ENCODE results near the gene TEPSIN.

Gene TEPSIN

GRCh38 chr17:81218459-81218858 lies 20.4 kb downstream of the TEPSIN start:
- peaks cover 20% of the 10 kb centered on the region for H3K36me3 ChIP-seq (ENCODE audit: control insufficient read depth, insufficient read depth, low read length)

GRCh38 chr17:81217491-81217890 lies 21.4 kb downstream of the TEPSIN start:
- H3K4me3 ChIP-seq (ENCODE audit: low read depth, low read length): no peak overlapping the region
- H3K36me3 ChIP-seq (ENCODE audit: control insufficient read depth, insufficient read depth, low read length): peaks cover 20% of the 10 kb centered on the region
- H3K27me3 ChIP-seq (ENCODE audit: control insufficient read depth, insufficient read depth, low read length): no peaks in the 10 kb centered on the region
- H3K9me3 ChIP-seq (ENCODE audit: control insufficient read depth, insufficient read depth, low read length): no peaks in the 10 kb centered on the region
- H3K4me1 ChIP-seq (ENCODE audit: control insufficient read depth, insufficient read depth, low read length): peaks cover 11% of the 10 kb centered on the region
- H3K9ac ChIP-seq (ENCODE audit: low read depth, low read length): no peak overlapping the region
- H3K27ac ChIP-seq (ENCODE audit: low read depth, low read length): no peak overlapping the region

More at GRCh38 chr17:81218459-81218858, 20.4 kb downstream of the TEPSIN start:
- Histone ChIP-seq H3K27me3 (ENCODE audit: control insufficient read depth, insufficient read depth, low read length) (no peaks in the 10 kb centered on the region), H3K4me1 (ENCODE audit: control insufficient read depth, insufficient read depth, low read length) (peaks cover 11% of the 10 kb centered on the region), H3K9me3 (ENCODE audit: control insufficient read depth, insufficient read depth, low read length) (no peaks in the 10 kb centered on the region), H3K27ac (ENCODE audit: low read depth, low read length) (no peak overlapping the region), H3K9ac (ENCODE audit: low read depth, low read length) (no peak overlapping the region), H3K4me3 (ENCODE audit: low read depth, low read length) (no peak overlapping the region)

DNA sequence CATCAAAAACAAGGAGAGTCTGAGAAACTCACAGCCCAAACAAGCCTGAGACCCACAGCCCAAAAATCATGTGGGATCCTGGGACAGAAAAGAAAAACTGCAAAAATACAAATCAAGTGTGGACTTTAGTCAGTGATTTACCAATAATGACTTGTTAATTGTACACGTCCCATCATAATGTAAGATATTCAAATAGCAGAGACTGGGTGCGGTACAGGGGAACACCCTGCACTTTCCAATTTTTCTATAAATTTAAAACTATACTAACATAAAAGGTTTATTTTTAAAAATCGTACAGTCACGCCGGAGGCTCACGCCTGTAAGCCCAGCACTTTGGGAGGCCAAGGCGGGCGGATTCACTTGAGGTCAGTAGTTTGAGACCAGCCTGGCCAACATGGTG lies 24.9 kb downstream of the TEPSIN start:
- Histone ChIP-seq H3K27ac (ENCODE audit: low read depth, low read length) (no peak overlapping the region), H3K4me1 (ENCODE audit: control insufficient read depth, insufficient read depth, low read length) (no peaks in the 10 kb centered on the region), H3K27me3 (ENCODE audit: control insufficient read depth, insufficient read depth, low read length) (no peaks in the 10 kb centered on the region), H3K9ac (ENCODE audit: low read depth, low read length) (no peak overlapping the region), H3K9me3 (ENCODE audit: control insufficient read depth, insufficient read depth, low read length) (no peaks in the 10 kb centered on the region), H3K4me3 (ENCODE audit: low read depth, low read length) (no peak overlapping the region), H3K36me3 (ENCODE audit: control insufficient read depth, insufficient read depth, low read length) (peaks cover 13% of the 10 kb centered on the region; the same call in 1 of the 2 replicates)

- no peak overlapping the region for H3K9ac ChIP-seq (ENCODE audit: low read depth, low read length)
Measured at GRCh38 chr17:81212365-81212764, 26.5 kb downstream of the TEPSIN start.

GRCh38 chr17:81210868-81211267 lies 28.0 kb downstream of the TEPSIN start:
- H3K9ac ChIP-seq (ENCODE audit: low read depth, low read length): no peak overlapping the region
- H3K4me3 ChIP-seq (ENCODE audit: low read depth, low read length): no peak overlapping the region

More at GRCh38 chr17:81212365-81212764, 26.5 kb downstream of the TEPSIN start:
- Histone ChIP-seq H3K27me3 (ENCODE audit: control insufficient read depth, insufficient read depth, low read length) (no peaks in the 10 kb centered on the region), H3K4me1 (ENCODE audit: control insufficient read depth, insufficient read depth, low read length) (no peaks in the 10 kb centered on the region), H3K4me3 (ENCODE audit: low read depth, low read length) (no peak overlapping the region), H3K27ac (ENCODE audit: low read depth, low read length) (no peak overlapping the region), H3K36me3 (ENCODE audit: control insufficient read depth, insufficient read depth, low read length) (peaks cover 15% of the 10 kb centered on the region; the same call in 1 of the 2 replicates), H3K9me3 (ENCODE audit: control insufficient read depth, insufficient read depth, low read length) (no peaks in the 10 kb centered on the region)

GRCh38 chr17:81210466-81210865 lies 28.4 kb downstream of the TEPSIN start:
- Histone ChIP-seq H3K27ac (ENCODE audit: low read depth, low read length) (no peak overlapping the region), H3K4me3 (ENCODE audit: low read depth, low read length) (no peak overlapping the region), H3K4me1 (ENCODE audit: control insufficient read depth, insufficient read depth, low read length) (no peaks in the 10 kb centered on the region), H3K27me3 (ENCODE audit: control insufficient read depth, insufficient read depth, low read length) (no peaks in the 10 kb centered on the region), H3K9me3 (ENCODE audit: control insufficient read depth, insufficient read depth, low read length) (no peaks in the 10 kb centered on the region), H3K36me3 (ENCODE audit: control insufficient read depth, insufficient read depth, low read length) (peaks cover 16% of the 10 kb centered on the region), H3K9ac (ENCODE audit: low read depth, low read length) (no peak overlapping the region)

More at GRCh38 chr17:81210868-81211267, 28.0 kb downstream of the TEPSIN start:
- Histone ChIP-seq H3K9me3 (ENCODE audit: control insufficient read depth, insufficient read depth, low read length) (no peaks in the 10 kb centered on the region), H3K27ac (ENCODE audit: low read depth, low read length) (no peak overlapping the region), H3K4me1 (ENCODE audit: control insufficient read depth, insufficient read depth, low read length) (no peaks in the 10 kb centered on the region), H3K27me3 (ENCODE audit: control insufficient read depth, insufficient read depth, low read length) (no peaks in the 10 kb centered on the region), H3K36me3 (ENCODE audit: control insufficient read depth, insufficient read depth, low read length) (peaks cover 14% of the 10 kb centered on the region)

DNA sequence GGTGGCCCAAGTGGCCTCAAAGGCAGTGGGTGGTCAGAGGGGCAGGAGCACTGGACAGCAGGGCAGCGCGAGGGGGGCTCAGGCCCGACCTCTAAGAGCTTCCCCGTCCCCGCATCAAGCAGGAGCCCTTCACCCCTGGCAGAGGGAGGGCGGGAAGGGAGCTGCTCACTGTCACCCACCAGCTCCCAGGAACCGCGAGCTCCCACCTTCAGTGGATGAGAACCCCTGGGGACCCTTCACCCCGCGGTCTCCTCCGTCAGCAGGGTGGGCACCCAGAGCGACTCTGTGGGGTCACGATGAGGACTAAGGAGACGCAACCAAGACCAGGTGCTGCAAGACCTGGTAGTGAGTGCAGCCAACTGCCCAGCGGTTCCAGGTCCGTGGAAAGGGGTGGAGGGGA lies 29.7 kb downstream of the TEPSIN start:
- no peak overlapping the region for H3K4me3 ChIP-seq (ENCODE audit: low read depth, low read length)
- peaks cover 21% of the 10 kb centered on the region for H3K36me3 ChIP-seq (ENCODE audit: control insufficient read depth, insufficient read depth, low read length)
- H3K4me1 ChIP-seq (ENCODE audit: control insufficient read depth, insufficient read depth, low read length): no peaks in the 10 kb centered on the region
- H3K27me3 ChIP-seq (ENCODE audit: control insufficient read depth, insufficient read depth, low read length): no peaks in the 10 kb centered on the region
- H3K27ac ChIP-seq (ENCODE audit: low read depth, low read length): no peak overlapping the region
- no peaks in the 10 kb centered on the region for H3K9me3 ChIP-seq (ENCODE audit: control insufficient read depth, insufficient read depth, low read length)
- no peak overlapping the region for H3K9ac ChIP-seq (ENCODE audit: low read depth, low read length)

DNA sequence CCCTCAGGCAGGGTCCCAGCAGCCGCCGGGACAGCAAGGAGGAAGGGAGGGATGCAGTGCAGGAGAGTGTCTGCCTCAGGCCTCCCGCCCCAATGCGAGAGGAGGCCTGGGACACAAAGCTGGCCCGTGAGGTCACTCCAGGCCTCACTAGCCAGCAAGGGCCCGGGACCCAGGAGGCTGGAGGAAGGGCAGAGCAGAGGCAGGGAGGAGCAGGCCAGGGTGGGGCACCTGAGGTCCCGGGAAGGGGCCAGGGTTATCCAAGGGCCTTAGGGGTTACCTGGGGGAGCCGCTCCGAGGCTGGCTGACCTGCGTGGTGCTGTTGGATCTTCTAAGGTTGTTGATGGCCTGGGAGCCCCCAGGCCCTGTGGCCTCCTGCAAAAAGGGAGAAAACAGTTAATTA lies 30.2 kb downstream of the TEPSIN start:
- H3K4me3 ChIP-seq (ENCODE audit: low read depth, low read length): no peak overlapping the region
- peaks cover 26% of the 10 kb centered on the region for H3K36me3 ChIP-seq (ENCODE audit: control insufficient read depth, insufficient read depth, low read length)
- no peaks in the 10 kb centered on the region for H3K4me1 ChIP-seq (ENCODE audit: control insufficient read depth, insufficient read depth, low read length)
- no peak overlapping the region for H3K9ac ChIP-seq (ENCODE audit: low read depth, low read length)
- no peaks in the 10 kb centered on the region for H3K27me3 ChIP-seq (ENCODE audit: control insufficient read depth, insufficient read depth, low read length)
- H3K9me3 ChIP-seq (ENCODE audit: control insufficient read depth, insufficient read depth, low read length): no peaks in the 10 kb centered on the region
- H3K27ac ChIP-seq (ENCODE audit: low read depth, low read length): no peak overlapping the region

DNA sequence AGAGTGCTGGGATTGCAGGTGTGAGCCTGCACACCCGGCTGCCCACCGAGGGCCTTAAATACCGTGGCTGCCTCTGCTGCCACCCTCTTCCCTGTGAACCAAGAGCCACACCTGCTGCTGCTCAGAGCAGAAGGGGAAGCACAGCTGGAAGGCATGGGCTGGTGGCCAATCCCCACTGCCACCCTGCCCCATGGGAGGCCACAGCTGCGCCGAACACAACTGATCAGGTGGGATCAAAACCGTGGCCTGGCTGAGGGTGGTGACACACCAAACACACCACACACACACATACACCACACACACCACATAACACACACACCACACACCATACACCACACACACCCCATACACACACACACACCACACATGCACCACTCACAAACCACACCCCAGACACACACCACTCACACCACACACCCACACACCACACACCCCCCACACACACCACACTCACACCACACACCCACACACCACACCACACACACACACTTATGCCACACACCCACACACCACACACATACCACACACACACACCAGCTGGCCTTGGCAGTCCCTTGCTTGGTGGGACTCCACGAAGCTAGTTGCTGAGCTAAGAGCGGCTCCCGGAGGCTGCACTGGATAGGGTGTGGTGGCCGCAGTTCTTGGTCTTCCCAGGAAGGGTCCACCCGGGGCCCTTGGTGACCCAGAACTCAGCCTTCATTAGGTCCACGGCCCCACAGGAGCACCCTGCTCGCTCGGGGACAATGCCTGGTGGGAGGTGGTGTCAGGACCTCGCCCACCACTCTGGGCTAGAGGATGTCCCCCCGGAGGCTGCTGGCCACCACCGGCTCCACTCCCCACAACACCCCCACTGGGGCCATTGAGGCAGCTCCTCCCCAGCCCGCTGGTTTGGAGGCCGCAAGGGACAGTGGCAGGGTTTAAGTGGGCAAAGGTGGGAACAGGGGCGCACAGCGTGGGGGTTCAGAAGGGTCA lies 31.0 kb downstream of the TEPSIN start:
- H3K9me3 ChIP-seq (ENCODE audit: control insufficient read depth, insufficient read depth, low read length): no peaks in the 10 kb centered on the region
- no peak overlapping the region for H3K27ac ChIP-seq (ENCODE audit: low read depth, low read length)
- H3K27me3 ChIP-seq (ENCODE audit: control insufficient read depth, insufficient read depth, low read length): no peaks in the 10 kb centered on the region
- H3K9ac ChIP-seq (ENCODE audit: low read depth, low read length): no peak overlapping the region
- no peaks in the 10 kb centered on the region for H3K4me1 ChIP-seq (ENCODE audit: control insufficient read depth, insufficient read depth, low read length)
- H3K36me3 ChIP-seq (ENCODE audit: control insufficient read depth, insufficient read depth, low read length): peaks cover 34% of the 10 kb centered on the region
- H3K4me3 ChIP-seq (ENCODE audit: low read depth, low read length): no peak overlapping the region

GRCh38 chr17:81206657-81207056 lies 32.2 kb downstream of the TEPSIN start:
- Histone ChIP-seq H3K4me1 (ENCODE audit: control insufficient read depth, insufficient read depth, low read length) (no peaks in the 10 kb centered on the region), H3K9me3 (ENCODE audit: control insufficient read depth, insufficient read depth, low read length) (no peaks in the 10 kb centered on the region), H3K4me3 (ENCODE audit: low read depth, low read length) (no peak overlapping the region), H3K27ac (ENCODE audit: low read depth, low read length) (no peak overlapping the region), H3K27me3 (ENCODE audit: control insufficient read depth, insufficient read depth, low read length) (no peaks in the 10 kb centered on the region), H3K9ac (ENCODE audit: low read depth, low read length) (no peak overlapping the region), H3K36me3 (ENCODE audit: control insufficient read depth, insufficient read depth, low read length) (peaks cover 35% of the 10 kb centered on the region)

- Histone ChIP-seq H3K27me3 (ENCODE audit: control insufficient read depth, insufficient read depth, low read length) (no peaks in the 10 kb centered on the region), H3K4me1 (ENCODE audit: control insufficient read depth, insufficient read depth, low read length) (no peaks in the 10 kb centered on the region), H3K9ac (ENCODE audit: low read depth, low read length) (no peak overlapping the region), H3K27ac (ENCODE audit: low read depth, low read length) (no peak overlapping the region), H3K4me3 (ENCODE audit: low read depth, low read length) (no peak overlapping the region), H3K9me3 (ENCODE audit: control insufficient read depth, insufficient read depth, low read length) (no peaks in the 10 kb centered on the region), H3K36me3 (ENCODE audit: control insufficient read depth, insufficient read depth, low read length) (peaks cover 35% of the 10 kb centered on the region)
Measured at GRCh38 chr17:81206166-81206565, 32.7 kb downstream of the TEPSIN start.
